Cardiac muscle cell (in vitro differentiated cells and primary cell): ENCODE results near the gene USF2. TPM values are rescaled to one million over a fixed set of nuclear protein-coding genes. Genes with fewer than 3 reads are reported as not detected.
A peak's percentile ranks its signal among the peaks of the same experiment; 100 is the strongest.

Experiments used
- DNase-seq, 2 donors: peaks; one replicate each; pipeline versions ENCODE4 v3.0.0 to v3.0.0-alpha.2; 2010 to 2017; ENCODE audit warnings: low read depth in 1 of 2, low spot score in 1 of 2
- H3K27ac ChIP-seq: fragments of 200-600 bp; sonication (generic); 2 replicates; pipeline ENCODE4 v1.5.1; 2016
- H3K27me3 ChIP-seq: fragments of 200-600 bp; sonication (generic); 2 replicates; pipeline ENCODE4 v1.6.0; 2016; ENCODE audit warnings: control low read depth
- H3K36me3 ChIP-seq: fragments of 200-600 bp; sonication (generic); 2 replicates; pipeline ENCODE4 v1.5.1; 2016; ENCODE audit warnings: control low read depth
- H3K4me1 ChIP-seq: fragments of 200-600 bp; sonication (generic); 2 replicates; pipeline ENCODE4 v1.8.1; 2017; ENCODE audit warnings: low read depth, mild to moderate bottlenecking, mixed run types
- H3K4me3 ChIP-seq: fragments of 200-600 bp; sonication (generic); 2 replicates; pipeline ENCODE4 v1.5.1; 2016; ENCODE audit warnings: mild to moderate bottlenecking
- H3K9me3 ChIP-seq: fragments of 200-600 bp; sonication (generic); 2 replicates; pipeline ENCODE4 v1.5.1; 2017; ENCODE audit warnings: low read depth, mild to moderate bottlenecking, control low read depth
- CTCF ChIP-seq: IDR thresholded peaks from 2 replicates; pipeline ENCODE4 v1.5.1; 2012; ENCODE audit warnings: low read depth, mild to moderate bottlenecking, low read length
- polyA plus RNA-seq: library from polyadenylated mRNA; unstranded; fragments of >200 nt; fragmentation: Nextera tagmentation; extraction: Ambion mirVana; gene quantifications from 2 replicates; pipeline ENCODE4 v1.2.1, GENCODE V29; 2016
- total RNA-seq: library from RNA; depleted of rRNA; stranded (reverse); fragments of >200 nt; gene quantifications from 2 replicates; pipeline ENCODE4 v1.2.3, GENCODE V29; 2016

The USF2 gene
- total and polyA plus RNA-seq, 2 experiments from 2014 or later: 31.7 to 235 TPM

- H3K4me1 ChIP-seq: no peaks in the 10 kb centered on the region
- H3K27me3 ChIP-seq: no peaks in the 10 kb centered on the region
- H3K27ac ChIP-seq: no peak overlapping the region
- H3K4me3 ChIP-seq: no peak overlapping the region
- no peak for TF ChIP-seq CTCF
- no peaks in the 10 kb centered on the region for H3K36me3 ChIP-seq
- DNase-seq: no peak
- no peaks in the 10 kb centered on the region for H3K9me3 ChIP-seq
These were observed 52.5 kb downstream of the USF2 start for GRCh38 chr19:35321291-35321690.

- H3K27ac ChIP-seq: no peak overlapping the region
- H3K27me3 ChIP-seq: no peaks in the 10 kb centered on the region
- H3K4me1 ChIP-seq: no peaks in the 10 kb centered on the region
- H3K9me3 ChIP-seq: no peaks in the 10 kb centered on the region
- no peak overlapping the region for H3K4me3 ChIP-seq
- no peaks in the 10 kb centered on the region for H3K36me3 ChIP-seq
- no peak for TF ChIP-seq CTCF
- DNase-seq: no peak
These were observed 53.3 kb downstream of the USF2 start for GRCh38 chr19:35322014-35322413.

GRCh38 chr19:35327642-35328041 lies 58.9 kb downstream of the USF2 start:
- Histone ChIP-seq H3K36me3 (no peaks in the 10 kb centered on the region), H3K4me1 (no peaks in the 10 kb centered on the region), H3K27me3 (no peaks in the 10 kb centered on the region), H3K9me3 (no peaks in the 10 kb centered on the region), H3K4me3 (no peak overlapping the region), H3K27ac (no peak overlapping the region)
- no peak for DNase-seq
- peak; percentile 30 for TF ChIP-seq CTCF

DNA sequence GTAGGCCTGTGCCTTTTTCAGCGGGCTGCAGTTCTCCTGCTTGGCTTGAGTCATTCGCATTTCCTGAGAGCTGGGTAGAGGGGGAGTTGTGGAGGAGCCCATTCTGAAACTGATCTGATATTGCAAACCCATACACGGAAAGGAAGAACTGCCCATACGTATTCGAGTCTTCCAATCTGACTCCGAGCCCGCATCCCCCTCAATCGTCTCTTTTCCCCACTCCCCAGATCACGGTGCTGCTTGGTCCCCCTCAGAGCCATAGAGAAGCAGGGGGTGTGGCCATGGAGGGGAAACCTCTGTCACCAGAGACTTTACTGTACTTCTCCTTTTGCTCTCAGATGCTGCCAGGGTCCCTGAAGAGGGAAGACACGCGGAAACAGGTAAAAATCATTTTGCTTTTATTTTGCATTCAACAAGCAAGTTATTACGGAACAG lies 60.1 kb downstream of the USF2 start, which contains the start of gene CD22:
CD22 (plus strand) TSS at position 337 of the 435 bp plus-strand sequence. CDS start 2,854 bp downstream, outside the sequence.
- H3K4me3 ChIP-seq: no peak within 1 kb of the TSS
- no peaks in the 10 kb centered on the region for H3K36me3 ChIP-seq
- H3K27ac ChIP-seq: no peak within 1 kb of the TSS
- no peaks in the 10 kb centered on the region for H3K4me1 ChIP-seq
- no peaks in the 10 kb centered on the region for H3K27me3 ChIP-seq
- TF ChIP-seq CTCF: no peak
- H3K9me3 ChIP-seq: no peaks in the 10 kb centered on the region
- no peak for DNase-seq

- H3K27ac ChIP-seq: no peak overlapping the region
- no peaks in the 10 kb centered on the region for H3K27me3 ChIP-seq
- no peaks in the 10 kb centered on the region for H3K4me1 ChIP-seq
- no peak overlapping the region for H3K4me3 ChIP-seq
- no peaks in the 10 kb centered on the region for H3K36me3 ChIP-seq
- H3K9me3 ChIP-seq: no peaks in the 10 kb centered on the region
- DNase-seq: no peak
- no peak for TF ChIP-seq CTCF
These were observed 60.6 kb downstream of the USF2 start for GRCh38 chr19:35329323-35329722.

Other genes with a start within 250 kb of the USF2 start
- 1.2 and 4.2 TPM in 2 replicates for gene SCN1B, start 238.5 kb upstream of the USF2 start, total RNA-seq
- gene SCN1B, start 238.5 kb upstream of the USF2 start, polyA plus RNA-seq: 1.6 and 2.2 TPM in 2 replicates
- gene HPN, start 227.2 kb upstream of the USF2 start, total RNA-seq: 12.9 and 36.2 TPM in 2 replicates
- 21.3 and 43.7 TPM in 2 replicates for gene HPN, start 227.2 kb upstream of the USF2 start, polyA plus RNA-seq
- gene FXYD3, start 153.1 kb upstream of the USF2 start, total RNA-seq: not detected in 2 replicates
- gene FXYD3, start 153.1 kb upstream of the USF2 start, polyA plus RNA-seq: 0.35 TPM in 1 of 2 replicates, not detected in the other
- 42.0 and 45.5 TPM in 2 replicates for gene LGI4, start 133.9 kb upstream of the USF2 start, total RNA-seq
- gene LGI4, start 133.9 kb upstream of the USF2 start, polyA plus RNA-seq: 26.7 and 27.5 TPM in 2 replicates
- 105 and 154 TPM in 2 replicates for gene FXYD1, start 130.1 kb upstream of the USF2 start, total RNA-seq
- 268 and 314 TPM in 2 replicates for gene FXYD1, start 130.1 kb upstream of the USF2 start, polyA plus RNA-seq
- gene FXYD7, start 125.7 kb upstream of the USF2 start, total RNA-seq: 2.6 and 4.5 TPM in 2 replicates
- gene FXYD7, start 125.7 kb upstream of the USF2 start, polyA plus RNA-seq: 3.5 and 5.0 TPM in 2 replicates
- gene FXYD5, start 114.2 kb upstream of the USF2 start, total RNA-seq: 12.2 and 14.5 TPM in 2 replicates
- gene FXYD5, start 114.2 kb upstream of the USF2 start, polyA plus RNA-seq: 11.3 and 19.3 TPM in 2 replicates
- gene FAM187B, start 40.2 kb upstream of the USF2 start, total RNA-seq: not detected in 2 replicates
- gene FAM187B, start 40.2 kb upstream of the USF2 start, polyA plus RNA-seq: not detected in 2 replicates
- gene LSR, start 20.0 kb upstream of the USF2 start, total RNA-seq: 40.1 and 63.6 TPM in 2 replicates
- 77.0 and 91.9 TPM in 2 replicates for gene LSR, start 20.0 kb upstream of the USF2 start, polyA plus RNA-seq
- 2.5 and 3.7 TPM in 2 replicates for gene HAMP, start 13.6 kb downstream of the USF2 start, total RNA-seq
- gene HAMP, start 13.6 kb downstream of the USF2 start, polyA plus RNA-seq: 10.6 and 25.6 TPM in 2 replicates
- 2.1 and 2.4 TPM in 2 replicates for gene MAG, start 23.2 kb downstream of the USF2 start, total RNA-seq
- 1.2 and 1.3 TPM in 2 replicates for gene MAG, start 23.2 kb downstream of the USF2 start, polyA plus RNA-seq
- 0.28 and 0.51 TPM in 2 replicates for gene CD22, start 60.2 kb downstream of the USF2 start, total RNA-seq
- gene CD22, start 60.2 kb downstream of the USF2 start, polyA plus RNA-seq: 0.50 TPM in 1 of 2 replicates, not detected in the other
- gene FFAR1, start 78.9 kb downstream of the USF2 start, total RNA-seq: not detected in 2 replicates
- 0.11 TPM in 1 of 2 replicates, not detected in the other for gene FFAR1, start 78.9 kb downstream of the USF2 start, polyA plus RNA-seq
- 0.21 TPM in 1 of 2 replicates, not detected in the other for gene FFAR3, start 89.5 kb downstream of the USF2 start, total RNA-seq
- gene FFAR3, start 89.5 kb downstream of the USF2 start, polyA plus RNA-seq: not detected in 2 replicates
- gene GPR42, start 102.1 kb downstream of the USF2 start, total RNA-seq: 0.33 and 0.42 TPM in 2 replicates
- 0.32 TPM in 1 of 2 replicates, not detected in the other for gene GPR42, start 102.1 kb downstream of the USF2 start, polyA plus RNA-seq
- gene FFAR2, start 179.3 kb downstream of the USF2 start, total RNA-seq: not detected in 2 replicates
- gene FFAR2, start 179.3 kb downstream of the USF2 start, polyA plus RNA-seq: not detected in 2 replicates
- 0.60 TPM in 1 of 2 replicates, not detected in the other for gene KRTDAP, start 221.5 kb downstream of the USF2 start, total RNA-seq
- gene KRTDAP, start 221.5 kb downstream of the USF2 start, polyA plus RNA-seq: 1.4 and 2.2 TPM in 2 replicates
- 232 and 289 TPM in 2 replicates for gene DMKN, start 244.7 kb downstream of the USF2 start, total RNA-seq
- 220 and 329 TPM in 2 replicates for gene DMKN, start 244.7 kb downstream of the USF2 start, polyA plus RNA-seq